Testis (tissue), 2 donors: ENCODE data around the gene ALG1L2.
"Not testable (repeated sequence)": the region's sequence is repeated elsewhere in the genome, so short reads cannot be mapped to it uniquely, and the experiment has no call there.

Source experiments
- CTCF ChIP-seq, 3 experiments: fragments of 450-650 bp in 2 of 3; fragments of 200-600 bp in 1 of 3; sonication (generic) in 1 of 3; IDR thresholded peaks; one replicate each; pipeline ENCODE4 v1.5.1; 2016 to 2019; ENCODE audit warnings: antibody characterized with exemption in 3 of 3, mild to moderate bottlenecking in 2 of 3, moderate library complexity in 1 of 3
- POLR2A ChIP-seq: fragments of 450-650 bp; IDR thresholded peaks from one replicate; pipeline ENCODE4 v1.6.1; 2017; ENCODE audit warnings: antibody characterized with exemption, mild to moderate bottlenecking, moderate library complexity

- not testable (repeated sequence) for TF ChIP-seq CTCF (IDR thresholded peaks at IDR 0.05); POLR2A
Measured at GRCh38 chr3:130146465-130146864, 64.8 kb downstream of the ALG1L2 start.
